ENCODE measurements around the gene CCDC80.
A peak's percentile ranks its signal among the peaks of the same experiment; 100 is the strongest.

CCDC80 gene

DNA sequence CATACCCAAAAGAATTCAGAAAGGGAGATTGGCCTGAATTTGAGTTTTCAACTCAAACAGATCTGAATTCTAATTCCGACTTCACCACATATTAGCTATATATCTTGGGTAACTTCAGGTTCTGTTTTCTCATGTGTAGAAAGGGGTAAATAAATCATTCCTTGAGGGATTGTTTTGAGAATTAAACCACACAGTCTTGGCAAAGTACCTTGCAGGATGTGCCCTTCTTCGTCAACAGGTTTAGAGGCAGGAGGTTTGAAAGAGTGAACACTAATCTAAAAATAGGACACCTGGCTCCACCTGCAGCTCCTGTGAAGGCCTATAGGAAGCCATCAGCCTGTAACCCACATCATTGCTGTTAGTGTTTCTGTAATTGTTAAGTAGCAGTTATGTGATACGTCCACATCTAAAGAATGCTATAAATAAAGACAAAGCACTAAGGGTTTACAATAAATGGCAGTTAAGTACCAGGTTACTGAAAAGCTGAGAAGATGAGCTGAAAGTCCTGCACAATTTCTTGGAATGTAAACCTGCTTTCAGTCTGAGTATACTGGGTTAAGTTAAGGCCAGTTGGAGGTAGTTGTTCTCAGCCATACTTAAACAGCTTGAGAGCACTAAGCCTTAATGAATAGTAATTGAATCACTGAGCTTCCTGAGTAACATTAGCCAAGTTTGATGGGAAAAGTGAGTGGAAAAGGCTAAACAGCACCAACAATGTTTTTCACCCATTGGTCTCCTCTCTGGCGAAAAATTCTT is 6.0 kb downstream of the CCDC80 start:
- Histone ChIP-seq H3K4me3 (ENCODE audit: low read depth, low read length) (no peak overlapping the region), H3K9me3 (ENCODE audit: control insufficient read depth, insufficient read depth, low read depth, low read length) (no peaks in the 10 kb centered on the region), H3K36me3 (ENCODE audit: control insufficient read depth in 2 of 2, insufficient read depth in 1 of 2, low read length in 2 of 2) (no peaks in the 10 kb centered on the region), H3K4me1 (ENCODE audit: control insufficient read depth, insufficient read depth, low read length) (peaks cover 10% of the 10 kb centered on the region), H3K27ac (ENCODE audit: extremely low read depth, low read depth, low read length) (no peak overlapping the region)
- ChIA-PET CTCF (interaction anchor here (1.2 to 2.7 kb wide), 3 partner anchors 8 to 55 kb away, joined by 5 to 10 read pairs (median 8); no protein-coding TSS in a partner anchor), POLR2A (no interaction called here)
- TF ChIP-seq ZNF76 (tag by site-specific recombination; IDR thresholded peaks at IDR 0.05; ENCODE audit: borderline replicate concordance, low read depth), result no peak
- no peak for TF ChIP-seq PRDM1 (tag by site-specific recombination; IDR thresholded peaks at IDR 0.05)

DNA sequence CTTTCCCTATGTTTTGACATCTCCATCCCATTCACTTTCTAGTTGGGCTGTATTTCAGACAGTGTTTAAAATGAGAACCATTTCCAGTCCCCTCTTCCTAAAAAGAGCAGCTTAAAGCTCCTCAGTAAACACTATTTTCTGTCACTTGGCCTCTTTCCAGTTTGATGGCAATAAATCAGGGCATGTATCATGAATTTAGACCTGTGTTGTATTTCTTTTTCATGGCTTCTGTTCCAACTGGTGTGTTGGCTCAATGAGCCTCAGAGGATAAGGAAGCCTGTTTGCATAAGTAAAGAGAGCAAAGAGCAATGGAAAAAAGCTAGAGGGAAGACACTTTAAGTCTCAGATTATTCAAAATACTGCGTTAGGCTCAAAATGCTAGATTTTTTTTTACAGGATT is 7.2 kb downstream of the CCDC80 start:
- Histone ChIP-seq H3K27ac (ENCODE audit: extremely low read depth, low read depth, low read length) (no peak overlapping the region), H3K36me3 (ENCODE audit: control insufficient read depth in 2 of 2, insufficient read depth in 1 of 2, low read length in 2 of 2) (no peaks in the 10 kb centered on the region), H3K4me1 (ENCODE audit: control insufficient read depth, insufficient read depth, low read length) (peaks cover 16% of the 10 kb centered on the region), H3K9me3 (ENCODE audit: control insufficient read depth, insufficient read depth, low read depth, low read length) (no peaks in the 10 kb centered on the region), H3K4me3 (ENCODE audit: low read depth, low read length) (no peak overlapping the region)
- ChIA-PET CTCF (interaction anchor here (2.4 kb wide), 1 partner anchor 9 kb away, joined by 10 read pairs; no protein-coding TSS in a partner anchor), POLR2A (no interaction called here)
- TF ChIP-seq ZNF354C (tag by site-specific recombination; IDR thresholded peaks at IDR 0.05; ENCODE audit: borderline replicate concordance, low read depth), result no peak
- TF ChIP-seq ZNF169 (tag by site-specific recombination; IDR thresholded peaks at IDR 0.05), result no peak
- TF ChIP-seq ZNF341 (tag by site-specific recombination; IDR thresholded peaks at IDR 0.05; ENCODE audit: low read depth), result no peak
- peak; percentile 96 for TF ChIP-seq FEZF1 (tag by site-specific recombination; IDR thresholded peaks at IDR 0.05)
- no peak for TF ChIP-seq ZNF558 (tag by site-specific recombination; IDR thresholded peaks at IDR 0.05)
- TF ChIP-seq SALL2 (tag by site-specific recombination; IDR thresholded peaks at IDR 0.05; ENCODE audit: borderline replicate concordance), result no peak
- TF ChIP-seq KLF16 (tag by site-specific recombination; IDR thresholded peaks at IDR 0.05), result no peak

DNA sequence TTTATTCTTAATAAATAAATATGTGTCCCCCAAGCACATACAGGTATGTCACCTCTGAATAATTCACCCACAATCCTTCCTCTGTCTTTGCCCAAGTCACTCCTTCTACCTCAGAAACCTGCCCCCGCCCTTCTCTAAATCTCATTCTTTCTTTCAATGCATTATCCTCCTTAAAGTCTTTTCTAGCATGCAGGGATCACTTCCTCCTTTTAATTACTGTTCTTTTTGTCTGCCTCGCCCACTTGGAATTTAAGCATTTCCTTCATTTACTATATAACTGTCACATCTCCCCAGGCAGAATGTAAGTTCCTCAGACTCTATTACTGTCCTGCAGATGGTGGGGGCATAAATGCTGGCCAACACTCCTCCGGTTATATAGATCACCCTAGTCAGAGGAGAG is 7.8 kb downstream of the CCDC80 start:
- POLR2A ChIA-PET, result no interaction called here
- CTCF ChIA-PET, result interaction anchor here (2.4 kb wide), 1 partner anchor 9 kb away, joined by 10 read pairs; no protein-coding TSS in a partner anchor
- no peak overlapping the region for H3K27ac ChIP-seq (ENCODE audit: extremely low read depth, low read depth, low read length)
- H3K4me3 ChIP-seq (ENCODE audit: low read depth, low read length), result no peak overlapping the region
- peaks cover 16% of the 10 kb centered on the region for H3K4me1 ChIP-seq (ENCODE audit: control insufficient read depth, insufficient read depth, low read length)
- no peaks in the 10 kb centered on the region for H3K9me3 ChIP-seq (ENCODE audit: control insufficient read depth, insufficient read depth, low read depth, low read length)
- TF ChIP-seq ZSCAN30 (tag by site-specific recombination; IDR thresholded peaks at IDR 0.05) (no peak), ZIC2 (tag by site-specific recombination; IDR thresholded peaks at IDR 0.05) (no peak), ZNF133 (tag by site-specific recombination; IDR thresholded peaks at IDR 0.05) (no peak), ZNF140 (tag by site-specific recombination; IDR thresholded peaks at IDR 0.05) (no peak), KLF8 (tag by site-specific recombination; IDR thresholded peaks at IDR 0.05) (no peak), ZNF670 (tag by site-specific recombination; IDR thresholded peaks at IDR 0.05; ENCODE audit: low read depth) (no peak), ZNF776 (tag by site-specific recombination; IDR thresholded peaks at IDR 0.05; ENCODE audit: borderline replicate concordance) (no peak), ZNF112 (tag by site-specific recombination; IDR thresholded peaks at IDR 0.05) (no peak), ZNF843 (tag by site-specific recombination; IDR thresholded peaks at IDR 0.05) (no peak)
- TF ChIP-seq, protein P1, sequence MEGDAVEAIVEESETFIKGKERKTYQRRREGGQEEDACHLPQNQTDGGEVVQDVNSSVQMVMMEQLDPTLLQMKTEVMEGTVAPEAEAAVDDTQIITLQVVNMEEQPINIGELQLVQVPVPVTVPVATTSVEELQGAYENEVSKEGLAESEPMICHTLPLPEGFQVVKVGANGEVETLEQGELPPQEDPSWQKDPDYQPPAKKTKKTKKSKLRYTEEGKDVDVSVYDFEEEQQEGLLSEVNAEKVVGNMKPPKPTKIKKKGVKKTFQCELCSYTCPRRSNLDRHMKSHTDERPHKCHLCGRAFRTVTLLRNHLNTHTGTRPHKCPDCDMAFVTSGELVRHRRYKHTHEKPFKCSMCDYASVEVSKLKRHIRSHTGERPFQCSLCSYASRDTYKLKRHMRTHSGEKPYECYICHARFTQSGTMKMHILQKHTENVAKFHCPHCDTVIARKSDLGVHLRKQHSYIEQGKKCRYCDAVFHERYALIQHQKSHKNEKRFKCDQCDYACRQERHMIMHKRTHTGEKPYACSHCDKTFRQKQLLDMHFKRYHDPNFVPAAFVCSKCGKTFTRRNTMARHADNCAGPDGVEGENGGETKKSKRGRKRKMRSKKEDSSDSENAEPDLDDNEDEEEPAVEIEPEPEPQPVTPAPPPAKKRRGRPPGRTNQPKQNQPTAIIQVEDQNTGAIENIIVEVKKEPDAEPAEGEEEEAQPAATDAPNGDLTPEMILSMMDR (tag by site-specific recombination; IDR thresholded peaks at IDR 0.05), result no peak
- TF ChIP-seq, protein P2, sequence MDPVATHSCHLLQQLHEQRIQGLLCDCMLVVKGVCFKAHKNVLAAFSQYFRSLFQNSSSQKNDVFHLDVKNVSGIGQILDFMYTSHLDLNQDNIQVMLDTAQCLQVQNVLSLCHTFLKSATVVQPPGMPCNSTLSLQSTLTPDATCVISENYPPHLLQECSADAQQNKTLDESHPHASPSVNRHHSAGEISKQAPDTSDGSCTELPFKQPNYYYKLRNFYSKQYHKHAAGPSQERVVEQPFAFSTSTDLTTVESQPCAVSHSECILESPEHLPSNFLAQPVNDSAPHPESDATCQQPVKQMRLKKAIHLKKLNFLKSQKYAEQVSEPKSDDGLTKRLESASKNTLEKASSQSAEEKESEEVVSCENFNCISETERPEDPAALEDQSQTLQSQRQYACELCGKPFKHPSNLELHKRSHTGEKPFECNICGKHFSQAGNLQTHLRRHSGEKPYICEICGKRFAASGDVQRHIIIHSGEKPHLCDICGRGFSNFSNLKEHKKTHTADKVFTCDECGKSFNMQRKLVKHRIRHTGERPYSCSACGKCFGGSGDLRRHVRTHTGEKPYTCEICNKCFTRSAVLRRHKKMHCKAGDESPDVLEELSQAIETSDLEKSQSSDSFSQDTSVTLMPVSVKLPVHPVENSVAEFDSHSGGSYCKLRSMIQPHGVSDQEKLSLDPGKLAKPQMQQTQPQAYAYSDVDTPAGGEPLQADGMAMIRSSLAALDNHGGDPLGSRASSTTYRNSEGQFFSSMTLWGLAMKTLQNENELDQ (tag by site-specific recombination; IDR thresholded peaks at IDR 0.05; ENCODE audit: low read depth), result no peak
- no peaks in the 10 kb centered on the region for H3K36me3 ChIP-seq (ENCODE audit: control insufficient read depth in 2 of 2, insufficient read depth in 1 of 2, low read length in 2 of 2)
